NCI-H1092 (cell line): ENCODE measurements around the gene CACNB4.
"Not testable (repeated sequence)": the region's sequence is repeated elsewhere in the genome, so short reads cannot be mapped to it uniquely, and the experiment has no call there.

ENCODE experiments used
- DNase-seq: peaks from one replicate; lab custom pipeline; 2025; lab: John Stamatoyannopoulos, UW

The CACNB4 gene

DNA sequence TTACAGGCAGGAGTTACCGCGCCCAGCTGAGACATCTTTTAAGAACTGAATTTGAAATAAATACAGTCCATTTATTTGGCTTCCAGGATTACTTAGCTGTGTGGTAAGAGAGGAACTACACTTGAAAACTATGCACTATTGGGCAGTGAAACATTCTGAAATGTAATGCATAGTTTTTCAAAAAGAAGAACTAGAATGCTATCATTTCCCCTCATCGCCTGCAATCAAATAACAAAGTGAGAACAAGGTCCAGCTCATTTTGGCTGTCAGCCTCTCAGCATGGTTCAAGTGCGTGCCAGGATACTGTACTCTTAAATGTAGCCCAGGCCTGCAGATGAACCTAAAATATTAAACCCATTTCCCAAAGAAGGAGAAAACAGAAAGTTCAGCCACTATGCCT is 194.0 kb downstream of the CACNB4 start:
- DNase-seq = no peak

DNA sequence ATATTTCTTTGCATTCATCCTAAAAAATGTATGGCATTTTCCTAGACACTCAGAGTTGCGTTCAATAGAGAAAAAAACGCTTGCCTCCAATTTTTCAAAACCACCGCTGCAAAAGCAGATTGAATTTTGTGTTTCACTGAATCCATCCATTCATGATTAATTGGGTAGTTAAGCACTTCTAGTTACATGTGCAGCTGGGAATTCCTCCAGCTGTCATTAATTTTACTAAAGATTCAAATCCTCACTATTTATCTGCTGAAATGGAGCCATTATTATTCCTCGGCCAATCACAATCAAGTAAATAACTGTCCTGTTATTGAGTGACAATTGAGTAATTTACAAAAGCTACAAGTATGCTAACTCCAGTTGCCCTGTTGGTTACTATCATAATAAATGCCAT is 194.8 kb downstream of the CACNB4 start:
- no peak for DNase-seq

DNA sequence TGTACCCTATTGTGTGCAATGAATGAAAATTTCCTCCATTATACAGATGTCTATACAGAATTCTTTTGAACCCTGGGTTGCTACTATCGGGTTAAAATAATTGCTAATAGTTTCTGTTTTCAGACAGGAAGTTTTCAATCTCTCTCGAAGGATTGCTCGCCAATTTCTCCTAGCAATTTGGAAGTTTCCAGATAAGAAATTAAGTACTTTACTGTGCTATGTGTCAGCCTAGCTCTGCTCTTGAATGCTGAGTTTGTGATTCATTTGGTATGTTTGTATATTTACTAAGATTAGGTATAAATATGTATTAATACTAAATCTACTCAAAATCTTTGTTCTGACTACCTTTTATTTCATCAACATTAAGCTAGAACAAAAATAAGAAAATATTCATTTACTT is 196.0 kb downstream of the CACNB4 start:
- DNase-seq = no peak

DNA sequence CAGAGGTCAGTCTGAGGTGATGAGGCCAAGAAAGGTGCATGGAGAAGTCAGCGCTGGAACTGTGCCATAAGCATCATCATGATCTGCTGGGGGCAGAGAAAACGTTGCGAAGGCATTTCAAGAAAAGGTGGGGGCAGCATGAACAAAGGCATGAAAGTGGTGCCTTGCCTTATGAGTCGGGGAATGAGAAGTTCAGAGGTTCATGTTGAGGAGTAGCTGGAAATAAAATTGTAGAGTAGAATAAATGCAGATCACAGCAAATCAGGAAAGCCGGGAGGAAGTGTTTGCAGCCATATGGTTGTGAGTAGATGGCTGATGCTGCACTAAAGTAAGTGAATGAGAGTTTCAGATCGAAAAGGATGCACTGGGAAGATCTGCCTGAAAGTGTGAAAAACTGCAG is 198.5 kb downstream of the CACNB4 start:
- DNase-seq = no peak

DNA sequence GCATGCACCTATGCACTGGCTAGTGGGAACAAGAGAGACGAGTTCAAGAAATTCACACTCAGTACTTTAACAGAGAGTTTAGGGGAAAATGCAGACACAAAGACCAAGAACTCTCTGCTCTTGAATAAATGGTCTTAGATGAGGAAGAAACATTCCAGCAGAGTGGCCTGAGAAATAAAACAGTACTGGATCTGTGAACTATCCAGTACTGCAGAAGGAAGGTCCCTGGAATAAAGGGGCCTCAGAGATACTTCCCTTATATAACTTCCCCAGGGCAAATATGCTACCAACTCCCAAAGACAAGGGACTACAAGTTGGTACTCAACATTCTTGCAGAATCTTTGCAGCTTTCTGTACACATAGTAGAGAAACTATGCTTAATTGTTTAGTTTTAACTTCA is 199.7 kb downstream of the CACNB4 start:
- no peak for DNase-seq

DNA sequence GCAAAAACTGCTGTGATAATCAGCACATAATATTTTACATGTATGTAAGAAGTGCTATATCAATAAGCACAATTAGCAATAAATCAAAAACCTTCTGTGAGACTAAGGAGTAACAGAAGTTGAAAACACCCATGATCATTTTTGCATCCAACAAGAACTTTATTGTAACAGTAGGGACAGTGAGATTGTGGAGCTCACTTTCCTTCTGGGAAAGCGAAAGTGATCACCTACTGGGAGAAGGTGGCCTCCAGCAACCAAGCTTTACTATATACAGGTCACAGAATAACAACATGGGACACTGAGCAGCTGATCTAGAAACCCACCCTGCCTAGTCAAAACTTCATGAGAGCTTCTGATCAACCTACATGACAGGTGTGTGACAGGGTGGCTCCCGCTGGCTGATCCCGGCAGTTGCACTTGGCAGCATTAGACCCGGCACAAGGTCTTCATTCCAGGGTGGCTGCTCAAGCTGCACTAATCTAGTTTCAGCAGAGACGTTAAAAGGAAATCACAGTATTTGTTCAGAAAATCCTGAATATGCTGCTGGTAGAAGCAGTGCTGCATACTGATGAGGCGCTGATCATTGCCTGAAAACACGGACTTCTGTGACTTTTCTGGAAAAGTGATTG is 207.2 kb downstream of the CACNB4 start:
- DNase-seq = no peak

DNA sequence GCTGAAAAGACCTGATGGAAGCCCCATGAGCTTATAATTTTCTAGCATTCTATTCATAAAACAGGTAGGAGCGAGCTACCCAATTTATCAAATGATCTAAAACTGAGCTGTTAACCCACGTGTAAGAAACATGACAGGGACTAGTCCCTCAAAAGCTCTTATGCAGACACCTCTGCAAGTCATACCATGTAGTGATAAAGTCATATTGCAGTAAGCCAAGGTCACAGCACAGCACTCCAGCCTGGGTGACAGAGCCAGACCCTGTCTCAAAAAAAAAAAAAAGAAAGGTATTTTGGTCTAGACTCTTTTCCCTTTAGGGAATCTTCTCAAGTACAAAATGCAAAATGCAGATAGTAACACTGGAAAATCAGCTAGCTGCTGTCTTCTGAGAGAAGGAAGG is 211.7 kb downstream of the CACNB4 start:
- DNase-seq = no peak

DNA sequence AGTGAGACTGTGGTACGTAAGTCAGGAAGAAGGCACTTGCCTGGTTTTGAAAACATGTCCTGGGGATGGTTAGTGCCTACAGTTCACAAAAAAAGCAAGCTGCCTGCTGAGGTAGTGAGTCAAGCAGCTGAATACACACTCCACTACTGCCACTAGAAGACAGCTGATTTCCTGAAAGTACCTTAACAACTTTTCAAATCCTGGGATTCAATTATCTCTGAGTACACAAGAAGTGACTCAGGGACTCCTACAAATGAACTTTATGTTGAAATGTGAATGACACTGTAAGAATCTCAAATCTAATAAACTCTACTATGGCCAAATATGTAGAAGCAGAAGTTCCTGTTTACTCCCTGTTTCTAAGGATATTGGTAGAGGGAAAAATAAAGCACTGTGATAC is 212.6 kb downstream of the CACNB4 start:
- DNase-seq = no peak

DNA sequence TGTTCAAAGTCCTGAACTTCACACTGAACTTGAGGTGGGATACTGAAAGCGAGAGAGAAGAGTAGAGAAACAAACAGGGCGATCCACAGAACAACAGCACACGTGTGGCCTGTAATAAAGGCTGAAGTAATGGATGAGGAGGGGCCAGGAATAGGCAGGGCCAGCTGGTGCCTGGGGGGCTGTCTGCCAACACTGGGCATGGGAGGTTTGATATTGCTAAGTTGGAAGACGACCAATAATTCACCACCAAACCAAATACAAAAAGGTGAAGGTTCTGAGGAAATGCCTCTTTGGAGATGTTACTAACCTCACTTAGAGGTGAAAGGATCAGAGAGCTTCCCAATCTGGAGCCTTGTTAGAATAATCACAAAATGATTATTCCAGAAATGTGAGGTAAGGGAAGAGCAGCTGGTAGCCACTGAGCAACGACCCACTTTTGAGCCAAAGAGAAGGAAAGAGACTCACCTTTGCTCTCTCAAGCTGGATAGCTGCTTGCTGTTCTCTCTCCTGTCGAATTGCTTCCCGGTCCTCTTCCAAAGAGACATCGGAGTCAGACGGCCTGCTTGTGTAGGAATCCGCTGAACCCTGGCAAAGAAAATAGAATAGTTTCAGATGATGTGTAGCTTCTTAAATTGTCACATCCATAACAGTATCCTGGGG is 215.9 kb downstream of the CACNB4 start:
- DNase-seq = peak; percentile 5

DNA sequence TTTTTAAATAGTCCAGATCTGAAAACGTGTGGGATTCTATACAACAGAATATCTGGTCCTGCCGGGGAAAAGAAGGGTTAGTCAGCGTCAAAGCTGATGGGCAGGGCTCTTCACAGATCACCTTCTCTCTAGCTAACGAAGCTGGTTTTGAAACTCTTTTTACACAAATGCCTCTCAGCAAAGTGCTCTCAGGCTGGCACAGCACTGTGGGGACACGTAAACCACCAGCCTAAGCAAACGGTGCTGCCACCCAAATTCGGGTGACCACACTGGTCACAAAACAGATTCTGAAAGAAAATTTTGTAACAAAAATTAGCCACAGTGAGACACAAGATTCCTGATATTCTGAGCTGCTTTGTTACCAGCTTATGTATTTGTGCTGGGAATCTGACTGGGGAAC is 217.5 kb downstream of the CACNB4 start:
- DNase-seq = no peak

DNA sequence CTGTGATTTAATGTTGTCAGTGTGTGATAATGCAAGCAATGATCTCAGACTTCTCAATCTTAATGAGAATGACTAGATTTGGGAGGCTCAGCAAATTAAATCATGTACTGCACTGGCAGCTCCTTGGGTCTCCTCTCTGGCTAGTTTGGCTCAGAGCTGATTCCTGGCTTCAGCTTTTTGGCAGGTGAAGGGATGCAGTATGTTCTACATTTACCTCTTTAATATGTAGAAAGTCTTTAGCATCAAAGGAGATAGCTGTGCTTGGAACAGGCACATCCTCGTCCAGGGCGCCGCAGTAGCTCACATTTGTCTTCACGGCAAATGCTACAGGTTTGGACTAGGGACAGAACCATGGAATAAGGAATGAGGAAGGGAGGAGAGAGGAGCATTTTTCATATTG is 218.3 kb downstream of the CACNB4 start:
- no peak for DNase-seq

DNA sequence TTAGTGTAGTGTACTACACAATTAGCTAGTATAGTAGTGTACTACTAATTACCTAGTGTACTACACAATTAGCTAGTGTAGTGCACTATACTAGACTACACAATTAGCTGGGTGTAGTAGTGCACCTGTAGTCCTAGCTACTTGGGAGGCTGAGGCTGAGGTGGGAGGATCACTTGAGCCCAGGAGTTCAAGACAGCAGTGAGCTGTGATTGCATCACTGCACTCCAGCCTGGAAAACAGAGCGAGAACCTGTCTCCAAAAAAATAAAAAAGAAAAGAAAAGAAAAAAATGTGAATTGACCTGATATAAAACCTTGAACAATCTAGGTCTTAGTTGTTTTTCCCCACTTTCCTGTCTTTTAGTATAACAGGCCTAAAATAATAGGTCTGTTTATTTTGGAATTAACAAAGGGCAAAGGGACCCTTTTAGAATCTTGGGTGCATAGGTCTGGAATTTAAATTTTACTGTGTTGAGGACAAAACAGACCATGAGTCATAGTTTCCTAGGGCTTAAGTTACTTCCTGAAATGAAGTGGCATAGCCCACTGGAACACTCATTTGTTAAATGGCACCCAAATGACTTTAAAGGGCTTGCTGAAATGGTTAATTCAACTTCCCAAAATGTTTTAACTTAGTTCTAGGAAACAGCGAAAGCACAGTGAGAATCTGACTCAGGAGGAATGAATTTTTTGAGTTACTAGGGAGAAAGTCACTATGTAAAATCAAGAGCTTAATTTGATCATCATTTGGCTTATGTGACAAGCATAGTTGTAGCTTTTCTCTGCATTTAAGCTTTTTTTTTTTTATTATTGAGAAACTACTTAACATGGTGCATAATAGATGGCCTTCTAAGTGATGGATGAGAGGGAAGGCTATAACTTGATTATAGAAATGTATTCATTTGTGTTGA is 219.9 kb downstream of the CACNB4 start:
- no peak for DNase-seq

DNA sequence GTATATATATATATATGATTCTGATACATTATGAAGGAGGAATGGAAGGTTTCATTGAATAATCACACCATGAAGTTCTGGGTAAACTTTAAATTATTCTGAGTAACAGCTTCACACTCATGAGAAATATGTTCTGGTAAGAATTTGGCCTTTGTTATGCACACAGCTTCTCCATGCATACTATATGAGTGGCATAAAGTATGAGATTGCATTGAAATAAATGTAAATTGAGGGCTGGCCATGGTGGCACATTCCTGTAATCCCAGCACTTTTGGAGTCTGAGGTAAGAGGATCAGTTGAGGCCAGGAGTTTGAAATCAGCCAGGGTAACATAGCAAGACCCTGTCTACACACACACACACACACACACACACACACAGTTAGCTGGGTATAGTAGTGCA is 220.6 kb downstream of the CACNB4 start:
- no peak for DNase-seq

DNA sequence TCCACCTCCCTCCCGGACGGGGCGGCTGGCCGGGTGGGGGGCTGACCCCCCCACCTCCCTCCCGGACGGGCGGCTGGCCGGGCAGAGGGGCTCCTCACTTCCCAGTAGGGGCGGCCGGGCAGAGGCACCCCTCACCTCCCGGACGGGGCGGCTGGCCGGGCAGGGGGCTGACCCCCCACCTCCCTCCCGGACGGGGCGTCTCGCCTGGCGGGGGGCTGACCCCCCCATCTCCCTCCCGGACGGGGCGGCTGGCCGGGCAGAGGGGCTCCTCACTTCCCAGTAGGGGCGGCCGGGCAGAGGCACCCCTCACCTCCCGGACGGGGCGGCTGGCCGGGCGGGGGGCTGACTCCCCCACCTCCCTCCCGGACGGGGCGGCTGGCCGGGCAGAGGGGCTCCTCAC is 223.2 kb downstream of the CACNB4 start:
- DNase-seq = not testable (repeated sequence)

DNA sequence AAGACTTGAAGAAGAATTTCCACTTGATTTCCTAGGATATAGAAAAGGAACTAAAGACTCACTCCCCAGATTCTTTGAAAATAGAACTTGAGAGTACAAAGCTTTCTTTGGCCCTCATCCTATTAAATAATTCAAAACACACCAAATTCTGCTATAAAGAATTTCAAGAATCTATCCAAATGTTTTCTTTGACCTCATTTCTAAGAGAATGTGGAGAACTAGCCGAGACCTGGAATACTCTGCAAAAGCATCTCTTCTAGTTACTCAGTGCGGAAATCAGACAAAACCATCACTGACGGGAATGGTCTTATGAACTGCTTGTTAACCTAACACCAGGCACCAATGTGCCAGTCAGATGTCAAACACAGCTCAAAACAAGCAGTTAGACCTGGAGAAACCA is 226.4 kb downstream of the CACNB4 start:
- no peak for DNase-seq

DNA sequence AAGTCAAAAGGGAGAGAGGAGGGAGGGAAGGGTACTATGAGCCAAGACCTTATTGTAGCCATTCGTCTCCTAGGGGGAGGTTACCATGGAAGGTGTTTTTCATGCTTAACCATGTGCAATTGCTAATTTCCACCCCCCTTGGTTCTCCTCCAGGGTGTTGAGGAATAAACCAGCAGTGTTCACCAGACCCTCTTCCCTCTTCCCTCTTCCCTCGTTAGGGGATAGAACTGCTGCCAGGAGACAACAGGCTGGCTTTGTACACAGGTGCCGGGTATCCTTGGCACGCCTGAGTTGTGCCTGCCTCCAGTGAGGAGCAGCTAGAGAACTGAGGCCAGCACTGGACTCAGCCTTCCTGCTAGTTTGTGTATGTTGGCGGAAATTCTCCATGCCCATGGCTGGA is 229.6 kb downstream of the CACNB4 start:
- DNase-seq = no peak

DNA sequence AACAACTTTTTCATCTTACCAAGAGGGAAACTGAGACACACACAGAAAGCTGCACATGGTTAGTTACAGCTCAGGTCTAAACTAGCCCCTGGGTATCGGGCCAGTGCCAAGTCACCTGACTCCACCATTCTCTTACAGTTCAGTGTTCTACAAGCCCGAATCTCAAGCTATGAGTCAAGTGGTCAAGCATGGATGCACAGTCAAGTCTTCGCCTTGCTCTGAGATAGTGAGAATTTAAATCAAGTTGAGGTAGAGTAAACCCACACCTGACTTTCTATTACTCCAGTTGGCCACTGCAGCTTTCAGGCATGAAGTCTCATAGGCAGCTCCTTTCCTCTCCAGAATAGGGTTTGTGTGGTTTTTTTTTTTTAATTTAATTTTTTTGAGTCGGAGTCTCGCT is 236.1 kb downstream of the CACNB4 start:
- no peak for DNase-seq

DNA sequence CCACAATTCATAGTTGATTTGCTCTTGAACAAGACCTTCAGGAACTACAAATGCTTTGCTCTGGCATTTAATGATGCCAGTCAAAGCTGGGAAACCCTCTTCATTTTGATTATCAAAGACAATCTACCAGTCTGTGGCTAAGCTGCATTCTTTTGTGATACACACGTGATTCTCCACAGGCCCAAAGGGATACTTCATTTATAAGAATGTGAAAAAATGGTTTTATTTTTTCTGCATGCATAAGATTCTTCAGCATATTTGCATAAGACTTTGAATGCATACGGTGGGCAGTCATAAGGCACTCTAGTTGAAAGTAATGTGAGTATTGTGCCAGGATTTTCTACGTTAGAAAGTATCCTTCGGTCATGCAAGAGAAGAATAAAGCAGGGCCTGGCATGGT is 237.7 kb downstream of the CACNB4 start:
- no peak for DNase-seq

DNA sequence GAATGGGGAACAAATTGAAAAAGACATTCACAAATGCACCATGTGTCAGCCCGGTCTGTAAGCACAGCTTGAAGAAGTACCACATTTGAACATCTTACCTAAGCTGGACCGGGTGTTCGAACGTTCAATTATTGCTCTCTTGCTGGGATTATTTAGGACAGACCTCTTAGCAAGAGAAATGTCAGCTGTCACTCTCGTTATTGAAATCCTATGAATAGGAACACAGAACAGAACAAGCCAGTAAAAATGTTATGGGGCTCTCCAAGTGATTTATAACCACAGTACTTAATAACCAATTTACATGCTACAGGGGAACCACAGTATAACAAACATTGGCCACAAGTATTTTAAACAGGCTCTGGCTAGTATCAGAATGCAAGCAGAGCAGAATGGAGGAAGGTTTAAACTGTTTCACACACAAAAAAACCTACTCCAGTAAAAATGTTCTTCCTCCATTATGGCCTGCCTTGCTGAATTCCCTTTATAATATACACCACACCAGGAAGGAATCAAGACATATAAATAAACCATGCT is 238.2 kb downstream of the CACNB4 start:
- no peak for DNase-seq

DNA sequence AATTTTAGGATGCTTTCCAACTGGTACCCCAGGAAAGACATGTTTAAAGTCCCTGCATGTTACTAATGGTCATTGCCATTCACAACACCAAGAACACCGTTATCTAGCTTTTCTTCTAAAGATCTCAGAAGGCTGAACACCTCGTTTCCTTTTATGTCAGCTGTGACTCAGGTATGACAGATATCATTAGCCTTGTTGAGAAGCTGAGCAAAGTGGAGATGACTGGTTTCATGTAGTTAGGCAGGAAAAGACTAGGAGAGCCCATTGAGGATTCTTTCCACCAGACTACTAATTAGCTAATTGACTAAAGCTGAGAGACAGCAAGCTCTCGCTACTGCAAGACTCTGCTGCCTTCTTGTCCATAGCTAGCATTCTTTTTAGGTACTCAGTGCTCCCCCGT is 238.6 kb downstream of the CACNB4 start:
- DNase-seq = no peak

DNA sequence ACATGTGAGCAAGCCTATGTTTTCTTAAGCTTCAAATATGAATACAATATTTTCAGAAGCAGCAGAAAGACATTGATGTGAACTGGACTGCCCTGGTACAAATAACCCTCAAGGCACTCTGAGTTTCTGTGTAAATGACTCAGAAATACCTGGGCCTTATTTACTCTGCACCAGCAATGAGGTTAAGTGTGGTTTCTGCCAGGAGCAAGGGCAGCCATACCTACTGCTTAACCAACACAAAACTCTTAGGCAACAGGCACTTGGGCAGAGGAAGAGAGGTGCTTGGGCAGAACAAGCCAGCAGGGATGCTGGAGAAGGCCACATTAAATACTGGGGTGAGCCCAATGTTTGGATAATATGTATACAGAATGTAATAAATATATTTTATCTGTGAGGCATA is 241.2 kb downstream of the CACNB4 start:
- no peak for DNase-seq

DNA sequence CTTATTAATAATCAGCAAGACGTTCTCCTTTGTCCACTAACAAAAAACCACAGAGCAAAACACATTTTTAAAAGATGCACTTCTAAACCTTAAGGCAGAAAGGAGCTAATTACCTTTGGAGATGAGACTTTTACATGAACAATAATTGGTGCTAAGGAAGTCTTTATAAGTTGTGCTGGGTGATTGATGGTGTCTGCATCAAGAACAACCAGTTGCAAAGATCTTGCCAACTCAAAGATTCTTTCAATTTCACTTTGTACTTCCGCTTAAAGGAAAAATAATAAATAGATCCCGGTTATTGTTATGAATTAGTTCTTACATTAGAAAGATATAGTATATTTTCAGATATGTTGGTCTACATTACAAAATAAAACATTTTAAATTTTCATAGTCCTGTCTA is 243.7 kb downstream of the CACNB4 start:
- no peak for DNase-seq
